ENCODE data around the gene OR52J3. TPM values are rescaled to one million over a fixed set of nuclear protein-coding genes. Genes with fewer than 3 reads are reported as not detected.

Gene OR52J3
- total RNA-seq, 2 experiments from 2014 or later, result not detected

DNA sequence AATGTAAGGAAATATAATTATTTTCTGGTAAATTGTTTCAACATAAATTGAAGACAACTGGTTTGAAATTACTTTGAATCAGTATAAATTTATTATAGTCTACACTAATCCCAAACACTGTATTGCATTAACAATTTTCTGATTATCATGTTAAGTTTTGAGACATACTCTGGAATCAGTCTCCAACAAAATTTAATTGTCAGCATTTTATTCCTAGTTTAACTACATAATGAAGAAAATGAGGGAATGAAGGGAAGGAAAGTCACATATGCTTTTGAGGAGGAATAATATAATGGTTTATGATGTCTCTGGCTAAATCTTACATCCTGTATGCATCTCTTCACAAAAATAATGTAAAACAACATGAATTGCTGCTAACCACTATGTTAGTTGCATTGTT, 37.3 kb downstream of the OR52J3 start:
- TF ChIP-seq, protein P1, sequence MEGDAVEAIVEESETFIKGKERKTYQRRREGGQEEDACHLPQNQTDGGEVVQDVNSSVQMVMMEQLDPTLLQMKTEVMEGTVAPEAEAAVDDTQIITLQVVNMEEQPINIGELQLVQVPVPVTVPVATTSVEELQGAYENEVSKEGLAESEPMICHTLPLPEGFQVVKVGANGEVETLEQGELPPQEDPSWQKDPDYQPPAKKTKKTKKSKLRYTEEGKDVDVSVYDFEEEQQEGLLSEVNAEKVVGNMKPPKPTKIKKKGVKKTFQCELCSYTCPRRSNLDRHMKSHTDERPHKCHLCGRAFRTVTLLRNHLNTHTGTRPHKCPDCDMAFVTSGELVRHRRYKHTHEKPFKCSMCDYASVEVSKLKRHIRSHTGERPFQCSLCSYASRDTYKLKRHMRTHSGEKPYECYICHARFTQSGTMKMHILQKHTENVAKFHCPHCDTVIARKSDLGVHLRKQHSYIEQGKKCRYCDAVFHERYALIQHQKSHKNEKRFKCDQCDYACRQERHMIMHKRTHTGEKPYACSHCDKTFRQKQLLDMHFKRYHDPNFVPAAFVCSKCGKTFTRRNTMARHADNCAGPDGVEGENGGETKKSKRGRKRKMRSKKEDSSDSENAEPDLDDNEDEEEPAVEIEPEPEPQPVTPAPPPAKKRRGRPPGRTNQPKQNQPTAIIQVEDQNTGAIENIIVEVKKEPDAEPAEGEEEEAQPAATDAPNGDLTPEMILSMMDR (IDR thresholded peaks at IDR 0.05), result no peak
- intact Hi-C loops (cut with DNase I, micrococcal nuclease), result no loop called here
- Mint-ChIP-seq H3K4me1 (ENCODE audit: low read depth) (no peaks in the 10 kb centered on the region), H3K27me3 (no peaks in the 10 kb centered on the region), H3K36me3 (ENCODE audit: low read depth) (no peaks in the 10 kb centered on the region), H3K27ac (no peak overlapping the region), H3K9me3 (no peaks in the 10 kb centered on the region), H3K4me3 (no peak overlapping the region)
- no peak for DNase-seq
- ChIA-PET CTCF (no interaction called here), POLR2A (no interaction called here)
- Histone ChIP-seq H3K9me3 (ENCODE audit: control insufficient read depth in 1 of 2, insufficient read depth in 1 of 2, low read length in 2 of 2) (no peaks in the 10 kb centered on the region), H3K4me1 (ENCODE audit: insufficient read depth, low read length) (no peaks in the 10 kb centered on the region), H3K27ac (ENCODE audit: low read depth in 1 of 2, low read length in 2 of 2) (no peak overlapping the region), H3K4me3 (ENCODE audit: low read length) (no peak overlapping the region), H3K27me3 (ENCODE audit: control insufficient read depth in 1 of 2, insufficient read depth in 2 of 2, low read length in 2 of 2) (no peaks in the 10 kb centered on the region), H3K36me3 (ENCODE audit: insufficient read depth, low read length) (no peaks in the 10 kb centered on the region)
- no peak for ATAC-seq (ENCODE audit: poor library complexity)

DNA sequence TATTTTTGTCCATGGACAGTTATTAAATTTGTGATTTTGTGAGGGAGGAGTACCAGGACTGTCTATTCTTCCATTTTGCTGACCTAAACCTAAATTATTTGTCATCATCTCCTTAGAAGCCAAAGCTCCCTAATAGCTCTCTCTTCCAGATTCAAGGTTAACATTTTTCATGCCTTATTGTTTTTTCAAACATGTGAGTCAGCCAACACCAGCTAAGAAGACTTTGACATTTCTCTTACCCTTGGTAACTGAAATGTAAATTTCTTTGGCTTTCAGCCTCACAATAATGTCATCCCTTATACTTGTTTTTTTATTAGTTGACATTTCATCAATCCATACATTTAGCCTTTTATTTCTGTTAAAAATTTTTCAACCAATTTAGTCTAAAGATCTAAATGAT, 42.2 kb downstream of the OR52J3 start:
- ChIA-PET CTCF (no interaction called here), POLR2A (no interaction called here)
- Histone ChIP-seq H3K9me3 (ENCODE audit: control insufficient read depth in 1 of 2, insufficient read depth in 1 of 2, low read length in 2 of 2) (no peaks in the 10 kb centered on the region), H3K4me3 (ENCODE audit: low read length) (no peak overlapping the region), H3K36me3 (ENCODE audit: insufficient read depth, low read length) (no peaks in the 10 kb centered on the region), H3K27ac (ENCODE audit: low read depth in 1 of 2, low read length in 2 of 2) (no peak overlapping the region), H3K27me3 (ENCODE audit: control insufficient read depth in 1 of 2, insufficient read depth in 2 of 2, low read length in 2 of 2) (no peaks in the 10 kb centered on the region), H3K4me1 (ENCODE audit: insufficient read depth, low read length) (no peaks in the 10 kb centered on the region)
- intact Hi-C loops (cut with DNase I, micrococcal nuclease), result no loop called here
- Mint-ChIP-seq H3K27ac (no peak overlapping the region), H3K4me3 (no peak overlapping the region), H3K27me3 (no peaks in the 10 kb centered on the region), H3K36me3 (ENCODE audit: low read depth) (no peaks in the 10 kb centered on the region), H3K9me3 (no peaks in the 10 kb centered on the region), H3K4me1 (ENCODE audit: low read depth) (no peaks in the 10 kb centered on the region)
- DNase-seq (no peak), ATAC-seq (ENCODE audit: poor library complexity) (no peak)
- TF ChIP-seq, protein P1 (IDR thresholded peaks at IDR 0.05), result no peak

DNA sequence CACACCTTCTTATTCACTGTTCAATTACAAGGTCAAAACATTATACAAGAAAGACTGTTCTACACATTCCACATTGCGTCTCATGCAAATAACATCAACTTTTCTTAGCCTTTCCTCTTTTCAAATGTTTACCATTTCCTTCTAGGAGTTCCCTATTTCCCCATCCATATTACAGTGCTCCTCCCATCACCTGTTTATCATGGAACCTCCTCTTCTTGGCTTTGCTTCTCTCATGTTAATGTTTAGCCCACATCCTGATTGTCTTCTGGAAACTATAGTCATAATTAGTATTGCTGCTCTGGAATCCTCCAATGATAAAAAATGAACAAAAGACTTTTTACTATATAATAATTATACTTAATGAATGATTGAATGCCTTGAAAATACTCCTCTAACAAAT, 44.3 kb downstream of the OR52J3 start:
- no peak overlapping the region for H3K4me3 ChIP-seq (ENCODE audit: low read length)
- Mint-ChIP-seq H3K36me3 (ENCODE audit: low read depth) (no peaks in the 10 kb centered on the region), H3K27me3 (no peaks in the 10 kb centered on the region), H3K4me3 (no peak overlapping the region), H3K4me1 (ENCODE audit: low read depth) (no peaks in the 10 kb centered on the region), H3K9me3 (no peaks in the 10 kb centered on the region), H3K27ac (no peak overlapping the region)
- ChIA-PET POLR2A (no interaction called here), CTCF (no interaction called here)
- TF ChIP-seq, protein P1 (IDR thresholded peaks at IDR 0.05), result no peak
- H3K4me1 ChIP-seq (ENCODE audit: insufficient read depth, low read length), result no peaks in the 10 kb centered on the region
- no peak overlapping the region for H3K27ac ChIP-seq (ENCODE audit: low read depth in 1 of 2, low read length in 2 of 2)
- DNase-seq, result no peak
- H3K9me3 ChIP-seq (ENCODE audit: control insufficient read depth in 1 of 2, insufficient read depth in 1 of 2, low read length in 2 of 2), result no peaks in the 10 kb centered on the region
- no peak for ATAC-seq (ENCODE audit: poor library complexity)
- no peaks in the 10 kb centered on the region for H3K36me3 ChIP-seq (ENCODE audit: insufficient read depth, low read length)
- no peaks in the 10 kb centered on the region for H3K27me3 ChIP-seq (ENCODE audit: control insufficient read depth in 1 of 2, insufficient read depth in 2 of 2, low read length in 2 of 2)
- intact Hi-C loops (cut with DNase I, micrococcal nuclease), result no loop called here

All from CD4-positive, alpha-beta T cell (primary cell).